Loucy (cell line): ENCODE measurements around the gene JPT2.

Experiments used
- H2AFZ ChIP-seq: fragments of 200-600 bp; sonication (generic); 2 replicates; pipeline ENCODE4 v1.6.0; 2016; ENCODE audit warnings: antibody characterized with exemption, mild to moderate bottlenecking, low read length, moderate library complexity
- H3F3A ChIP-seq: fragments of 200-600 bp; 2 replicates; pipeline ENCODE4 v1.6.0; 2016; ENCODE audit warnings: antibody characterized with exemption, low read depth, mild to moderate bottlenecking
- H3K27me3 ChIP-seq: fragments of 200-600 bp; sonication (generic); 2 replicates; pipeline ENCODE4 v1.6.1; 2014; ENCODE audit warnings: low read length, mild to moderate bottlenecking; ENCODE audit not compliant: insufficient read depth, poor library complexity, severe bottlenecking
- H3K36me3 ChIP-seq: fragments of 200-600 bp; sonication (generic); 2 replicates; pipeline ENCODE4 v1.6.1; 2016; ENCODE audit warnings: low read length; ENCODE audit not compliant: insufficient read depth
- H3K4me1 ChIP-seq: fragments of 200-600 bp; sonication (generic); 2 replicates; pipeline ENCODE4 v1.5.1; 2014; ENCODE audit warnings: low read length, mild to moderate bottlenecking; ENCODE audit not compliant: insufficient read depth, poor library complexity, severe bottlenecking
- H3K4me2 ChIP-seq: fragments of 200-600 bp; sonication (generic); 2 replicates; pipeline ENCODE4 v1.6.0; 2014; ENCODE audit warnings: antibody characterized with exemption, low read length, low read depth, mild to moderate bottlenecking; ENCODE audit not compliant: poor library complexity, severe bottlenecking
- H3K4me3 ChIP-seq: fragments of 200-600 bp; sonication (generic); 2 replicates; pipeline ENCODE4 v1.5.1; 2014; ENCODE audit warnings: low read length, mild to moderate bottlenecking, mixed read lengths; ENCODE audit not compliant: poor library complexity, severe bottlenecking
- H3K79me2 ChIP-seq: fragments of 200-600 bp; sonication (generic); 2 replicates; pipeline ENCODE4 v1.6.1; 2014; ENCODE audit warnings: low read length; ENCODE audit not compliant: insufficient read depth
- H3K9ac ChIP-seq: fragments of 200-600 bp; sonication (generic); 2 replicates; pipeline ENCODE4 v1.6.0; 2014; ENCODE audit warnings: mild to moderate bottlenecking, low read depth, low read length, moderate library complexity; ENCODE audit not compliant: poor library complexity, severe bottlenecking
- H3K9me2 ChIP-seq: fragments of 200-600 bp; sonication (generic); replicated peaks from 2 replicates; pipeline ENCODE4 v1.6.1; 2016; ENCODE audit warnings: low read depth, low read length, mixed read lengths
- H3K9me3 ChIP-seq: fragments of 200-600 bp; sonication (generic); 2 replicates; pipeline ENCODE4 v1.6.1; 2014; ENCODE audit warnings: mild to moderate bottlenecking, antibody characterized with exemption, low read length, low read depth; ENCODE audit not compliant: insufficient read depth
- H4K20me1 ChIP-seq: fragments of 200-600 bp; sonication (generic); 2 replicates; pipeline ENCODE4 v1.6.0; 2014; ENCODE audit warnings: antibody characterized with exemption, low read length, mild to moderate bottlenecking; ENCODE audit not compliant: insufficient read depth, poor library complexity, severe bottlenecking
- EZH2phosphoT487 ChIP-seq: fragments of 200-600 bp; IDR thresholded peaks from 2 replicates; pipeline ENCODE4 v1.6.1; 2018; ENCODE audit warnings: antibody characterized with exemption, mild to moderate bottlenecking, moderate library complexity, borderline replicate concordance
- TF ChIP-seq, protein P1 (sequence below): fragments of 200-600 bp; sonication (generic); conservative IDR thresholded peaks from 2 replicates; pipeline ENCODE4 v1.5.1; 2014; ENCODE audit warnings: mild to moderate bottlenecking, antibody characterized with exemption, low read length

JPT2 gene

DNA sequence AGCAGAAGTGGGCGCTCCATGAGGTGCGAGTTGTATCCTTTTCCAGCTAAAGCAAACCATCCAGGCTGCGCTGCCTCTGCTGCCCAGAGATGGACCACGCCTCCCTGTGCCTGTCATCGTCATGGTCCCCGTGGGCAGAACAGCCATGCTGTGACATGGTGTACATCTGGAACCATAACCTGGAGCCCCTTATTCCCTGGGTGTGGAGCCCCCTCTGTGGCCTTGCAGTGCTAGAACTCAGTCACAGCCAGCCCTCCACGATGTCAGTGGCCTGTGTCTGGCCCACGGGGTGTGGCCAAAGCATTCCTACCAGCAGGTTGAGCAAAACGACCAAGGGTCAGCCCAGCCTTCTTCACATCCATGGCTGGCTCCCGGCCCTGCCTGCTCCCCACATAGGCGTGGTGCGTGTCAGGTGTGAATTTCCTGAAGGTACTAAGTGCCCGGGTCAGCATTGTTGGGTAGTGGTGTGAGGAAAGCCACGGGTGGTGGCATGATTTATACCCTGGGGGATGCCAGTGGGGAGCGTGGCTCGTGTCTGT lies 22.7 kb upstream of the JPT2 start:
- no peaks in the 10 kb centered on the region for H3K9me3 ChIP-seq
- H3K9ac ChIP-seq, result no peak overlapping the region
- no peaks in the 10 kb centered on the region for H3K9me2 ChIP-seq
- TF ChIP-seq, protein P1, sequence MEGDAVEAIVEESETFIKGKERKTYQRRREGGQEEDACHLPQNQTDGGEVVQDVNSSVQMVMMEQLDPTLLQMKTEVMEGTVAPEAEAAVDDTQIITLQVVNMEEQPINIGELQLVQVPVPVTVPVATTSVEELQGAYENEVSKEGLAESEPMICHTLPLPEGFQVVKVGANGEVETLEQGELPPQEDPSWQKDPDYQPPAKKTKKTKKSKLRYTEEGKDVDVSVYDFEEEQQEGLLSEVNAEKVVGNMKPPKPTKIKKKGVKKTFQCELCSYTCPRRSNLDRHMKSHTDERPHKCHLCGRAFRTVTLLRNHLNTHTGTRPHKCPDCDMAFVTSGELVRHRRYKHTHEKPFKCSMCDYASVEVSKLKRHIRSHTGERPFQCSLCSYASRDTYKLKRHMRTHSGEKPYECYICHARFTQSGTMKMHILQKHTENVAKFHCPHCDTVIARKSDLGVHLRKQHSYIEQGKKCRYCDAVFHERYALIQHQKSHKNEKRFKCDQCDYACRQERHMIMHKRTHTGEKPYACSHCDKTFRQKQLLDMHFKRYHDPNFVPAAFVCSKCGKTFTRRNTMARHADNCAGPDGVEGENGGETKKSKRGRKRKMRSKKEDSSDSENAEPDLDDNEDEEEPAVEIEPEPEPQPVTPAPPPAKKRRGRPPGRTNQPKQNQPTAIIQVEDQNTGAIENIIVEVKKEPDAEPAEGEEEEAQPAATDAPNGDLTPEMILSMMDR, result no peak
- no peak for TF ChIP-seq EZH2phosphoT487
- H3K4me3 ChIP-seq, result no peak overlapping the region
- peaks cover 40% of the 10 kb centered on the region; the same call in 1 of the 2 replicates for H3K36me3 ChIP-seq
- H3K4me2 ChIP-seq, result no peak overlapping the region
- H3K27me3 ChIP-seq, result no peaks in the 10 kb centered on the region
- H3K4me1 ChIP-seq, result no peaks in the 10 kb centered on the region
- no peaks in the 10 kb centered on the region for H3K79me2 ChIP-seq
- no peaks in the 10 kb centered on the region for H3F3A ChIP-seq
- no peaks in the 10 kb centered on the region for H4K20me1 ChIP-seq
- H2AFZ ChIP-seq, result no peak overlapping the region

DNA sequence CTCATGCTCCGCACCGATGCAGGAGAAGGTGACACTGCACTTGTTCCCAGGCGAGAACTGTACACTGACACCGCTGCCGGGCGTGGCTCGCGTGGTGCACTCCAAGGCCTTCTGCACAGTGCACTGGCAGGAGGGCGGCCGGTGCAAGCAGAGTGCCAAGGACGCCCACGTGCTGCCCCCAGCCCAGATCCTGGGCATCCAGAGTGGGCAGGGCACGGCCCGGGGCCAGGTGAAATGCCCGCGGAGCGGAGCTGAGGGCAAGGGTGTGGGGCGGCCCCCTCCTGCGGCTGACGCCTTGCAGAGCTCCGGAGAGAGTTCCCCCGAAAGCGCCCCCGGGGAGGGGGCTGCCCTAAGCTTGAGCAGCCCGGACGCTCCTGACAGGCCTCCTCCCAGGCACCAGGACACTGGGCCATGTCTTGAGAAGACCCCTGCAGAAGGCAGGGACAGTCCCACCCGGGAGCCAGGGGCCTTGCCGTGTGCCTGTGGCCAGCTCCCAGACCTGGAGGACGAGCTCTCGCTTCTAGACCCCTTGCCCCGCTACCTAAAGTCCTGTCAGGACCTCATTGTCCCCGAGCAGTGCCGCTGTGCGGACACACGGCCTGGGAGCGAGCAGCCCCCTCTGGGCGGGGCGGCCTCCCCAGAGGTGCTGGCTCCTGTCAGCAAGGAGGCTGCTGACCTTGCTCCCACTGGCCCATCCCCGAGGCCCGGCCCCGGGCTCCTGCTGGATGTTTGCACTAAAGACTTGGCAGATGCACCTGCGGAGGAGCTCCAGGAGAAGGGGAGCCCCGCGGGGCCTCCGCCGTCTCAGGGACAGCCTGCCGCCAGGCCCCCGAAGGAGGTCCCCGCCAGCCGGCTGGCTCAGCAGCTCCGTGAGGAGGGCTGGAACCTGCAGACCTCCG lies 21.9 kb upstream of the JPT2 start:
- Histone ChIP-seq H3K36me3 (peaks cover 41% of the 10 kb centered on the region; the same call in 1 of the 2 replicates), H3K9me3 (no peaks in the 10 kb centered on the region), H4K20me1 (no peaks in the 10 kb centered on the region), H3K4me1 (no peaks in the 10 kb centered on the region), H3K4me3 (no peak overlapping the region), H3K9me2 (no peaks in the 10 kb centered on the region), H3K79me2 (no peaks in the 10 kb centered on the region), H3K27me3 (no peaks in the 10 kb centered on the region), H2AFZ (no peak overlapping the region), H3K4me2 (no peak overlapping the region), H3F3A (no peaks in the 10 kb centered on the region), H3K9ac (no peak overlapping the region)
- TF ChIP-seq, protein P1, result no peak
- TF ChIP-seq EZH2phosphoT487, result no peak

DNA sequence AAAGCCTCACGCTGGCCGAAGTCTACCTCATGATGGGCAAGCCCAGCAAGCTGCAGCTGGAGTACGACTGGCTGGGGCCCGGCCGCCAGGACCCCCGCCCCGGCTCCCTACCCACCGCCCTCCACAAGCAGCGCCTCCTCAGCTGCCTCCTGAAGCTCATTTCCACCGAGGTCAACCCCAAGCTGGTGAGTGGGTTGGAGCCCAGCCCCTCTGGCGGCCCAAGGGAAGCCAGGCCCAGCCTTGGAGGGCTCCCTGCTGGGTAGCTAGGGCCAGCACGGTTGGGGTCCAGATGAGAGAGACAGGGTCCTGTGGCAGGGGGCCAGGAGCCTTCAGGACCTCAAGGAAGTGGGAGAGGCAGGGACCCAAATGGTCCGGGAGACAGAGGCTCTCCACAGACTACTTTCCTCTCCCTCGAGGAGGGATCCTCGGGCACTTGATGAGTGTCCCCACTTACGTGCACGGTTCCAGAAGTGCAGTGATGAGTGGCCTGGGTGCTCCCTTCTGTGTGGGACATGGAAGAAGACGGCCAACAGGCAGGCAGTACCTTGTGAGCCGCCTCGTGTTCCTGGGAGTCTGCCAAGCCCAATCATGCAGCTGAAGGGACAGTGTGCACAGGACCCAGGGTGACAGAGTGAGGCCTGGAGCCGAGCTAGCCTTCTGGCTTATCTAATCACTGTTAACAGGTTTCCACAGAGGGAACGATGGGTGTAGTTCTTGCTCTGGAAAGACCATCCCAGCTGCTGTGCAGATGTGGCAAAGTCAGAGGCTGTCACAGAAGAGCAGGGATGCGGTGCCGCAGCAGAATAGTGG lies 21.1 kb upstream of the JPT2 start:
- Histone ChIP-seq H3K36me3 (peaks cover 32% of the 10 kb centered on the region; the same call in 1 of the 2 replicates), H3K9me3 (no peaks in the 10 kb centered on the region)
- TF ChIP-seq EZH2phosphoT487, result no peak
- TF ChIP-seq, protein P1, result no peak

More for the DNA sequence above, 21.1 kb upstream of the JPT2 start:
- no peak overlapping the region for H2AFZ ChIP-seq
- no peaks in the 10 kb centered on the region for H3K4me1 ChIP-seq
- H4K20me1 ChIP-seq, result no peaks in the 10 kb centered on the region
- H3K9me2 ChIP-seq, result no peaks in the 10 kb centered on the region
- H3F3A ChIP-seq, result no peaks in the 10 kb centered on the region
- H3K79me2 ChIP-seq, result no peaks in the 10 kb centered on the region
- H3K27me3 ChIP-seq, result no peaks in the 10 kb centered on the region
- H3K4me3 ChIP-seq, result no peak overlapping the region
- H3K9ac ChIP-seq, result no peak overlapping the region
- no peak overlapping the region for H3K4me2 ChIP-seq
